Adipocyte (in vitro differentiated cells): ENCODE measurements around the gene MKKS.

ENCODE experiments used
- DNase-seq: peaks from one replicate; pipeline ENCODE4 v3.0.0-alpha.2; 2015; ENCODE audit warnings: low read depth
- H3K27me3 ChIP-seq: replicated peaks from 2 replicates; pipeline ENCODE4 v1.7.0; 2013; ENCODE audit warnings: mild to moderate bottlenecking, low read length, moderate library complexity; ENCODE audit not compliant: control insufficient read depth, insufficient read depth
- H3K36me3 ChIP-seq: 2 replicates; pipeline ENCODE4 v1.7.0; 2013; ENCODE audit warnings: low read length, mild to moderate bottlenecking, moderate library complexity; ENCODE audit not compliant: control insufficient read depth, insufficient read depth, severe bottlenecking
- H3K4me1 ChIP-seq: 2 replicates; pipeline ENCODE4 v1.7.0; 2013; ENCODE audit warnings: mild to moderate bottlenecking, low read length, moderate library complexity; ENCODE audit not compliant: control insufficient read depth, insufficient read depth
- H3K4me3 ChIP-seq: 2 replicates; pipeline ENCODE4 v1.7.0; 2013; ENCODE audit warnings: mild to moderate bottlenecking, low read length, moderate library complexity
- H3K9ac ChIP-seq: 2 replicates; pipeline ENCODE4 v1.7.0; 2013; ENCODE audit warnings: mild to moderate bottlenecking, low read length, moderate library complexity
- H3K9me3 ChIP-seq: 2 replicates; pipeline ENCODE4 v1.7.0; 2013; ENCODE audit warnings: mild to moderate bottlenecking, low read length, moderate library complexity; ENCODE audit not compliant: control insufficient read depth

MKKS gene

GRCh38 chr20:10469056-10469455 lies 35.0 kb upstream of the MKKS start:
- H3K9me3 ChIP-seq, result no peaks in the 10 kb centered on the region
- H3K36me3 ChIP-seq, result no peaks in the 10 kb centered on the region
- no peak for DNase-seq
- no peak overlapping the region for H3K9ac ChIP-seq
- no peak overlapping the region for H3K4me3 ChIP-seq
- H3K4me1 ChIP-seq, result peaks cover 34% of the 10 kb centered on the region
- H3K27me3 ChIP-seq, result no peaks in the 10 kb centered on the region

- H3K4me3 ChIP-seq, result no peak overlapping the region
- DNase-seq, result no peak
- H3K9ac ChIP-seq, result no peak overlapping the region
- H3K9me3 ChIP-seq, result peaks cover 4% of the 10 kb centered on the region
- H3K27me3 ChIP-seq, result no peaks in the 10 kb centered on the region
- no peaks in the 10 kb centered on the region for H3K36me3 ChIP-seq
- H3K4me1 ChIP-seq, result peaks cover 33% of the 10 kb centered on the region
Measured at GRCh38 chr20:10468340-10468845, 34.4 kb upstream of the MKKS start.

- no peak overlapping the region for H3K4me3 ChIP-seq
Measured at GRCh38 chr20:10467681-10468339, 33.8 kb upstream of the MKKS start.

GRCh38 chr20:10466855-10467254 lies 32.8 kb upstream of the MKKS start:
- Histone ChIP-seq H3K9ac (peak overlapping the region; percentile 6), H3K27me3 (no peaks in the 10 kb centered on the region), H3K36me3 (no peaks in the 10 kb centered on the region), H3K4me1 (peaks cover 35% of the 10 kb centered on the region), H3K4me3 (no peak overlapping the region), H3K9me3 (peaks cover 7% of the 10 kb centered on the region)
- DNase-seq, result no peak

More at GRCh38 chr20:10467681-10468339, 33.8 kb upstream of the MKKS start:
- DNase-seq, result no peak
- peaks cover 7% of the 10 kb centered on the region for H3K9me3 ChIP-seq
- H3K4me1 ChIP-seq, result peaks cover 29% of the 10 kb centered on the region
- peak overlapping the region; percentile 22 for H3K9ac ChIP-seq
- no peaks in the 10 kb centered on the region for H3K27me3 ChIP-seq
- H3K36me3 ChIP-seq, result no peaks in the 10 kb centered on the region

- H3K27me3 ChIP-seq, result no peaks in the 10 kb centered on the region
- peaks cover 37% of the 10 kb centered on the region for H3K4me1 ChIP-seq
- H3K36me3 ChIP-seq, result no peaks in the 10 kb centered on the region
- H3K9me3 ChIP-seq, result peaks cover 7% of the 10 kb centered on the region
- H3K4me3 ChIP-seq, result no peak overlapping the region
- DNase-seq, result no peak
- peak overlapping the region; percentile 18 for H3K9ac ChIP-seq
Measured at GRCh38 chr20:10466325-10466724, 32.3 kb upstream of the MKKS start.

- DNase-seq, result no peak
- no peak overlapping the region for H3K9ac ChIP-seq
- peaks cover 44% of the 10 kb centered on the region for H3K4me1 ChIP-seq
- H3K9me3 ChIP-seq, result peaks cover 7% of the 10 kb centered on the region
- H3K36me3 ChIP-seq, result no peaks in the 10 kb centered on the region
- no peaks in the 10 kb centered on the region for H3K27me3 ChIP-seq
- no peak overlapping the region for H3K4me3 ChIP-seq
Measured at GRCh38 chr20:10465135-10465534, 31.1 kb upstream of the MKKS start.

GRCh38 chr20:10463622-10464021 lies 29.6 kb upstream of the MKKS start:
- Histone ChIP-seq H3K36me3 (no peaks in the 10 kb centered on the region), H3K4me1 (peaks cover 40% of the 10 kb centered on the region), H3K4me3 (no peak overlapping the region), H3K9ac (no peak overlapping the region), H3K9me3 (peaks cover 7% of the 10 kb centered on the region), H3K27me3 (no peaks in the 10 kb centered on the region)
- no peak for DNase-seq

GRCh38 chr20:10462516-10462915 lies 28.5 kb upstream of the MKKS start:
- no peaks in the 10 kb centered on the region for H3K36me3 ChIP-seq
- no peak overlapping the region for H3K4me3 ChIP-seq
- peaks cover 9% of the 10 kb centered on the region for H3K9me3 ChIP-seq
- H3K4me1 ChIP-seq, result peaks cover 30% of the 10 kb centered on the region
- H3K27me3 ChIP-seq, result no peaks in the 10 kb centered on the region
- no peak overlapping the region for H3K9ac ChIP-seq
- no peak for DNase-seq

- no peaks in the 10 kb centered on the region for H3K36me3 ChIP-seq
- peaks cover 20% of the 10 kb centered on the region for H3K4me1 ChIP-seq
Measured at GRCh38 chr20:10461495-10461894, 27.5 kb upstream of the MKKS start.

GRCh38 chr20:10454151-10454750 lies 20.2 kb upstream of the MKKS start:
- no peak overlapping the region for H3K9ac ChIP-seq
- peaks cover 4% of the 10 kb centered on the region for H3K9me3 ChIP-seq
- no peak overlapping the region for H3K4me3 ChIP-seq
- DNase-seq, result no peak
- H3K4me1 ChIP-seq, result peaks cover 11% of the 10 kb centered on the region
- H3K27me3 ChIP-seq, result no peaks in the 10 kb centered on the region
- H3K36me3 ChIP-seq, result no peaks in the 10 kb centered on the region

More at GRCh38 chr20:10461495-10461894, 27.5 kb upstream of the MKKS start:
- DNase-seq, result no peak
- Histone ChIP-seq H3K4me3 (no peak overlapping the region), H3K9me3 (peaks cover 11% of the 10 kb centered on the region), H3K27me3 (no peaks in the 10 kb centered on the region), H3K9ac (no peak overlapping the region)

GRCh38 chr20:10453241-10453640 lies 19.2 kb upstream of the MKKS start:
- peaks cover 4% of the 10 kb centered on the region for H3K9me3 ChIP-seq
- H3K36me3 ChIP-seq, result no peaks in the 10 kb centered on the region
- peaks cover 11% of the 10 kb centered on the region for H3K4me1 ChIP-seq
- DNase-seq, result no peak
- no peak overlapping the region for H3K4me3 ChIP-seq
- no peak overlapping the region for H3K9ac ChIP-seq
- H3K27me3 ChIP-seq, result no peaks in the 10 kb centered on the region
